ENCODE data around the gene C8B.

C8B gene

DNA sequence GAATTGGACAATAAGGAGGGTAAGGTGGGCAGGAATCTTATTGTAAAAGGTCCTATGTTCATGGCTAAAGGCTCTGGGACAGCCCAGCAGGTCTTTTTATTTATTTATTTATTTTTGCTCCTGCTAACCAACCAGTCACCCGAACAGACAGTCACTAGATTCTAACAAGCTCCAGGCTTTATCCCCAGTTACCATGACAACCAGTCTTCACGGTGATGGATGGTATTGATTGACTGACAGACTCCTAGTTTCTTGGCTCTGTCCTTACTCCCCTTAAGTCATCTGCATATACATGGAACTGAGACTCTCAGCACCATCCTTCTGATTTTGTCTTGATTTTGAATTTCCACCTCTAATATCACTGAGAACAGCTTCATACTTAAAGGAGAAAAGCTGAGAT lies 66.9 kb downstream of the C8B start:
- TF ChIP-seq, protein P1, sequence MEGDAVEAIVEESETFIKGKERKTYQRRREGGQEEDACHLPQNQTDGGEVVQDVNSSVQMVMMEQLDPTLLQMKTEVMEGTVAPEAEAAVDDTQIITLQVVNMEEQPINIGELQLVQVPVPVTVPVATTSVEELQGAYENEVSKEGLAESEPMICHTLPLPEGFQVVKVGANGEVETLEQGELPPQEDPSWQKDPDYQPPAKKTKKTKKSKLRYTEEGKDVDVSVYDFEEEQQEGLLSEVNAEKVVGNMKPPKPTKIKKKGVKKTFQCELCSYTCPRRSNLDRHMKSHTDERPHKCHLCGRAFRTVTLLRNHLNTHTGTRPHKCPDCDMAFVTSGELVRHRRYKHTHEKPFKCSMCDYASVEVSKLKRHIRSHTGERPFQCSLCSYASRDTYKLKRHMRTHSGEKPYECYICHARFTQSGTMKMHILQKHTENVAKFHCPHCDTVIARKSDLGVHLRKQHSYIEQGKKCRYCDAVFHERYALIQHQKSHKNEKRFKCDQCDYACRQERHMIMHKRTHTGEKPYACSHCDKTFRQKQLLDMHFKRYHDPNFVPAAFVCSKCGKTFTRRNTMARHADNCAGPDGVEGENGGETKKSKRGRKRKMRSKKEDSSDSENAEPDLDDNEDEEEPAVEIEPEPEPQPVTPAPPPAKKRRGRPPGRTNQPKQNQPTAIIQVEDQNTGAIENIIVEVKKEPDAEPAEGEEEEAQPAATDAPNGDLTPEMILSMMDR (IDR thresholded peaks at IDR 0.05; ENCODE audit: insufficient read depth, low read length, missing control alignments) = no peak
- CTCF ChIA-PET = no interaction called here
- POLR2A ChIA-PET = no interaction called here
- no peak overlapping the region for H3K4me3 ChIP-seq (ENCODE audit: low read depth, low read length)
- no peak for DNase-seq (ENCODE audit: low read depth, low spot score)

DNA sequence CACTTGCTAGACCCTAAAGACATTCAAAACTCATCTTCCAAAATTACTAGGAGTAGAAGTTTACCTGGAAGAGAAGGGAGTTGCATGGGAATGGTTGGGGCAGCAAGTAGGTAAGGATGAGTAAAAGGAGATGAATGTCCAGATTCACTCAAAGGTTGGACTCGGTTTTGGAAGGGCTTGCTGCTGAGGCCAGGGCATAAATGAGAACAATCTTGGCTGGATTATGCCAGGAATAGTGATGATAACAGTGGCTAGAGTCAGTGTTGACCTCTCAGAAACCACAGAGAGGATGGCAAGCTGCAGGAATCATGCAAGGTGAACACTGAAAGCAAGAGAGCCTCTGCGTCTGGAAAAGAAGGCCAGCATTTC lies 67.8 kb downstream of the C8B start:
- TF ChIP-seq, protein P1 (IDR thresholded peaks at IDR 0.05; ENCODE audit: insufficient read depth, low read length, missing control alignments) = no peak
- H3K4me3 ChIP-seq (ENCODE audit: low read depth, low read length) = no peak overlapping the region
- DNase-seq (ENCODE audit: low read depth, low spot score) = no peak
- ChIA-PET POLR2A (no interaction called here), CTCF (no interaction called here)

DNA sequence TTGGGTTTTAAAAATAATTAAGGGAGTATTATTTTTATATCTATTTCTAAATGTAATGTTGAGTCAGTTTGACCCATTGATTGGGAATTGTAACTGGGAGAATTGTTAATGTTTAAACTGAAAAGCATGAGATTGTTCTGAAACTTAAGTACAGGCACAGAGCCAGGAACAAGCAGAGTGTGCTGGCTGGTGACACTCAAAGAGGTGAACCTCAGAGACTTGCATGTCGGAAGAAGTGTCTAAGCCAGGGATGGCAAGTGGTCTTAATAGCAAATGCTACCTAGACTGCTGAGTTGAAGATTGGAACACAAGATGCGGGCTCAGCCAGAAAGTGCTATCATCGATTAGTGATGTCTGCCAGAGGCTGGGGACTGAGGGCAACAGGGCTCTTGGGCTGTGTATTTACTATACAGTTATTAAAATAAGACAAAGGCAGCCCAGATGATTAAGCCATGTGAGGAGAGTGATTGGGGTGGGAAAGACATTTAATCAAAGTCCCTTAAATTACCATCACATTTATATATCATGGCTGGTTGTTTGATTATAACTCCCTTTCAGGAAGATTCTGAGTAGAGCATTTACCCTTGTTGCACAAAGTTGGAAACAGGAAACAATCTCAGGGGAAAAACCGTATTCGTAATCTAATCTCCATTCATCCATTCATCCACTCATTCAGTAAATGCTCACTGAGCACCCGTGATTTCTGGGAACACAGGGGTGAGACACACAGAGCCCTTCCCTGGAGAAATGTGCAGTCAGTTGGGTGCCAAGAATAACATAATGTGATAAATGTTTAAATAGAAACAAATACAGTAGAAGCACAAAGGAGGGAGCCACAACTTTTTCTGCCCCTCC lies 68.4 kb downstream of the C8B start:
- ChIA-PET POLR2A (no interaction called here), CTCF (no interaction called here)
- TF ChIP-seq, protein P1 (IDR thresholded peaks at IDR 0.05; ENCODE audit: insufficient read depth, low read length, missing control alignments) = no peak
- DNase-seq (ENCODE audit: low read depth, low spot score) = no peak
- no peak overlapping the region for H3K4me3 ChIP-seq (ENCODE audit: low read depth, low read length)

DNA sequence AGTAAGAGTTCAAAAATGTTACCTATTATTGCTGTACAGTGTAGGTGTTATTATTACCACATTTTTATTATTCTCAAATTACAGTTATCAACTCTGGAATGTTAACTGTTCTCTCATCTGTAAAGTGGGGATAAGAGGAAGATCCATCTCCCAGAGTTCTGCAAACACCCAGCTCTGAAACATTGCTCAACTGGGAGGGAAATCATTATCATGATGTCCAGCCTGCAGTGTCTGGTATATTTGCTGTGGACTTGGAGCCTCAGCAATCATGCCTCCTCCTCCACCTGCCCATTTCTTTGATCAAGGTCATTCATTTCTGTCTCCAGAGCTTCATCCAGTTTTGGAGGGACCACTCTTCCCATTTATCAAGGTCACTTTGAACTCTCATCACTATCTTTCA lies 71.8 kb downstream of the C8B start:
- TF ChIP-seq, protein P1 (IDR thresholded peaks at IDR 0.05; ENCODE audit: insufficient read depth, low read length, missing control alignments) = no peak
- H3K4me3 ChIP-seq (ENCODE audit: low read depth, low read length) = no peak overlapping the region
- no peak for DNase-seq (ENCODE audit: low read depth, low spot score)
- ChIA-PET POLR2A (no interaction called here), CTCF (no interaction called here)

DNA sequence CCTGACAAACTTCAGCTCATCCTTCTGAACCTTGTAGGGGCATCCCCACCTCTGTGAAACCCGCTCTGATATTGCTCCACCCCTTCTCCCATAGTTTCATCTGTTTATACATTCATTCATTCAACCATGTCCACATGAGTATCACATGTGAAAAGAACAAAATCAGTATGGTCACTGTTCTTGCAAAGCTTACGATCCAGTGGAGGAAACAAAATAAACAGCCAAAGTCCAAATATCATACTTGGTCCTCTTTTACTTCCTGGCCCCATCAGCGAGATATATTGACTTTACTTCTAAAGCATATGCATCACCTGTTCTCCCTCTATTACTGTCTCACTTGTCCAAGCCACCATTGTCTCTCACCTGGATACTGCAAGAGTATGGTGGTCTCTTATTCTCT lies 75.6 kb downstream of the C8B start:
- no peak for DNase-seq (ENCODE audit: low read depth, low spot score)
- TF ChIP-seq, protein P1 (IDR thresholded peaks at IDR 0.05; ENCODE audit: insufficient read depth, low read length, missing control alignments) = no peak
- no peak overlapping the region for H3K4me3 ChIP-seq (ENCODE audit: low read depth, low read length)
- ChIA-PET CTCF (no interaction called here), POLR2A (no interaction called here)

DNA sequence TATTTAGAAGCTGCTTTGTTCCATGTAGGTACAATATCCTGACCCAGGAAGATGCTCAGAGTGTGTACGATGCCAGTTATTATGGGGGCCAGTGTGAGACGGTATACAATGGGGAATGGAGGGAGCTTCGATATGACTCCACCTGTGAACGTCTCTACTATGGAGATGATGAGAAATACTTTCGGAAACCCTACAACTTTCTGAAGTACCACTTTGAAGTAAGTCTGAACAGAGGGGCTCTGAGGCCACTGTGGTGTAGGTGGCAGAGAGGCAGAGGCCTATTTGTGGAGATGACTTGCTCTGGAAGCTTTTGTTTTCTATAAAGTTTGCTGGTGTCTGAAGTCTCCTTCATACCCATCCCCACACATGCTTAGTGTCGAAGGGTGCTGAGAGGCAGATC lies 84.4 kb downstream of the C8B start:
- no peak overlapping the region for H3K4me3 ChIP-seq (ENCODE audit: low read depth, low read length)
- DNase-seq (ENCODE audit: low read depth, low spot score) = no peak
- POLR2A ChIA-PET = no interaction called here
- CTCF ChIA-PET = no interaction called here
- TF ChIP-seq, protein P1 (IDR thresholded peaks at IDR 0.05; ENCODE audit: insufficient read depth, low read length, missing control alignments) = no peak

All from AG04449 (cell line).